GM18502 (cell line): Measurements from ENCODE around the gene VWA8.
"Not testable (repeated sequence)": the region's sequence is repeated elsewhere in the genome, so short reads cannot be mapped to it uniquely, and the experiment has no call there.

Experiments used
- ATAC-seq: cut with Tn5 transposase; IDR thresholded peaks from one replicate; pipeline ENCODE4 v1.9.1; 2021; ENCODE audit warnings: mild to moderate bottlenecking; ENCODE audit not compliant: unreplicated experiment, poor library complexity

Gene VWA8

DNA sequence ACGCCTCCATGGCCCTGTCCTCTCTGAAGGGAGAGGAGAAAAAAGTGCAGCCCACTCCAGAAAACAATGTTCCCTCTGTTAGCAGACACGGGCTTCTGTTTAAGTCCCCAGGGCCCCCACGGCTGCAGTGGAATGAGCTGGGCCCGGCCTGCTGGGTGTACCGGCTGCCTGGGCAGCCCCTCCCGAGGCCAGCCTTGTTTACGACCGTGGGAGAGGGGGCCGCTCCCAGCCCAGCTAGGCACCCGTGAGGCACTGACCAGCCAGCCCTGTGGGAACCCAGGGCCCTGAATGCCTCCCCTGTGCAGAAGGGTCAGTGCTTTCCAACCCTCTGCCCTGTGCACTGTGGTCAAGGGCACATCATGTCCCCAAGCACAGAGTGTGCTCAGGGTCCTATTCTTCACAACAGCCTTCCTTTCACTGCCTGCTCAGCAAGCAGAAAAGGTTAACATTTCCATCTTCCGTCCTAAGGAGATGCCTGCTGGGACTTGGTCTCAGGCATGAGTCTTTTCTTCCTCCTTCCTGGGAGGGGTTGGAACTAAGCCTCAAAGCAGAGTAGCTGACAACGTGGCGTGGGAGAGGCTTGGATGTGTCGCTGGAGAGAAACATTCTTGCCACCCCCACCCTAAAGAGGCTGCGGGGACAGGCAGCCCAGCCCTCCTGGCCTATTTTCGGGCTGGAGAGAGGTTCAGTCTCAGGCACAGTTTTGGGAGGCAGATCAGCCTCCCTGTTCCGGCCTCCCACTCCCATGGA lies 413.5 kb downstream of the VWA8 start:
- no peak for ATAC-seq

GRCh38 chr13:41546372-41547190 lies 414.3 kb downstream of the VWA8 start:
- ATAC-seq = no peak

DNA sequence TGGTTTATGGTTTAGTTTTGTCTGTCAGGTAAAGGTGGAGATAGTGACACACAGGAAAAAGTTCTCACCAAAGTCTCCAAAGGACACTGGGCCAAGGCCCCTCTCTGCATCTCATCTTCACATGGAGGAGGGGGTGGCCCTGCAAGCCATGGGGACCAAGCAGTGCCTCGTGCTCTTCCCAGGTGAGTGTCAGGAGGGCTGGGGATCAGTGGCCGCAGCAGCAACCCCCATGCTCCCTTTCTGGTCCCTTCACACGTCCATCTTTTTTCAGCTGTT lies 415.5 kb downstream of the VWA8 start:
- no peak for ATAC-seq

DNA sequence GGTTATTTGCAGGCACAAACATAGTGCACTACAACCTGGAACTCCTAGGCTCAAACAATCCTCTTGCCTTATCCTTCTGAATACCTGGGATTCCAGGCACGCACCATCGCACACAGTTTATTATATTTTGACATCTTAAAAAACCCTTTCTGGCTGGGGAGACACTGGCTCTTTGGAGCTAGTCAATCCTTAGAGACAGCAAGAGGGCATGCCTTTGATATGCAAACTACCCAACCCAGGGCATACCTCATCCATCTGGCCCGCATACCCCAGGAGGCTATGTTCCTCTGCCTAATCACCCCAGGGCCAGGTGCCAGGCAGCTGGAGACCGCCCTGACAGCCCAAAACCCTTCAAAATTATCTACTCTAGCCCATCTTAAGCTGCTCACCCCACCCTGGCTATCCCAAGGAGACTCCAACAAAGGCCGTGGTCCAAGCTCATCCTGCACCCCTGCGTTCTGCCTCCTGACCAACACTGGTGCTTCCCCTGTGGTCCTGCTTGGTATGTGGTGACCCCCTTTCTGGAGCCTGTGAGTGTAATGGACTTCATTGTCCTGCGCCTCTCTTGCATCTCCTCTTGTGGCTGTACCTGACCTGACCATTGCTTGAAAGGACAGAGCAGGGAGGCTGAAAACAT lies 417.1 kb downstream of the VWA8 start:
- ATAC-seq = no peak

DNA sequence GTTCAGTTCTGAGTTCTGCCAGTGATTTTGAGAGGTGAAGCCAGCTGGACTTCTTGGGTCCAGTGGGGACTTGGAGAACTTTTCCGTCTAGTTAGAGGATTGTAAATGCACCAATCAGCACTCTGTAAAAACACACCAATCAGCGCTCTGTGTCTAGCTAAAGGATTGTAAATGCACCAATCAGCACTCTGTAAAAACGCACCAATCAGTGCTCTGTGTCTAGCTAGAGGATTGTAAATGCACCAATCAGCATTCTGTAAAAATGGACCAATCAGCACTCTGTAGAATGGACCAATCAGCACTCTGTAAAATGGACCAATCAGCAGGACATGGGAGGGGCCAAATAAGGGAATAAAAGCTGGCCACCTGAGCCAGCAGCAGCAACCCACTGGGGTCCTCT lies 418.1 kb downstream of the VWA8 start:
- ATAC-seq = not testable (repeated sequence)

DNA sequence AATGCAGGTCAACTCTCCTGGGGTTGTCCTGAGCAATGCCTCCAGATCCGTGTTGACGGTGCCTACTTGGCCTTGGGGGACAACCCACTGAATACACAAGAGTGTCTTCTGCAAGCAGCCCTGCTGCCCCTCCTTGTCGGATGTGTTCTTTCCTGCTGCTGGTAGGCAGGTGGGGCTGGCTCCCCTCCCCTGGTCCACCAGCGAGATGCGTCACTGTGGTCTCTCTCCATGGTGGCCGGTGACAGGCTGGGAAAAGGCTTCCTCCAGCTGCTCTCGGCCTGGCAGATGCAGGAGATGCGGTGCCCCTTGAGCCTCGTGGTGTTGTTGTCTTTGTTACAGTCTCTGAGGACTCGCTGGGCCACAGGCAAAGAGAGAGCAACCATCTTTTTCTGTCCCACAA lies 418.6 kb downstream of the VWA8 start:
- ATAC-seq = no peak

DNA sequence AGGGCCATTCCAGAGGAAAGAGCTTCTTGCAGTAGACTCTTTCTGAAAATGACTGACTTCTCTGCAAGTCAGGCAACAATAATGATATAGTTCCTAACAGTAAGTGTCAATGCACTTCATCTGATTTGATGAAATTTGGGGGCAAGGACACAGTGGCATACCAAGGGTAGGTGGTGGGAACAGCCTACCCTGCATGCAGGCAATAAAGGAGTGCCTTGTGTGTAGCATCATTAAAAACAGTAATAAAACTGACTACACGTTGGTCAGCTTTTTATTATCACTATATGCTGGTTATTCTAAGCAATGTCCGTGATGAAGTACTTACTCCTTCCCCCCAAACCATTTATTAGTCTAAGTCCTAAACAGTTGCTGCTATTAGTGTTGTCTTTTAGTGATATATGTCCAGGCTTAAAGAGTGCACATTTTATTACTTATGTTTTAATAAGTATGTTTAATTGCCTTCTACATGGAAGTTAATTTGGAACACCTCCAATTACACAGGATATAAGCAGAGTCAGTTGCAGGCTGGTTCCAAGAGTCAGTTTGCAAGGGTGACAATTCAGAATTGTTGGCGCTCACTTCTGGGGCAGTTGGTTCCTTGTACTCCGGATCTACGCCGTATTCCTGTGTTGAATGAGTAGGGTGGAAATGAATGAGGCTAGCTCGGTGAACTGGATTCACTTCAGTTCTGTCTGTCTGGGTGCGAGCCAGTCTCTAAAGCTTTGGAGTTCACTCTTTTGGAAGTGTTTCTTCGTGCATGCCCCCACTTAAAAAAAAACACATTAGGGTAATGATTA lies 419.6 kb downstream of the VWA8 start:
- no peak for ATAC-seq

DNA sequence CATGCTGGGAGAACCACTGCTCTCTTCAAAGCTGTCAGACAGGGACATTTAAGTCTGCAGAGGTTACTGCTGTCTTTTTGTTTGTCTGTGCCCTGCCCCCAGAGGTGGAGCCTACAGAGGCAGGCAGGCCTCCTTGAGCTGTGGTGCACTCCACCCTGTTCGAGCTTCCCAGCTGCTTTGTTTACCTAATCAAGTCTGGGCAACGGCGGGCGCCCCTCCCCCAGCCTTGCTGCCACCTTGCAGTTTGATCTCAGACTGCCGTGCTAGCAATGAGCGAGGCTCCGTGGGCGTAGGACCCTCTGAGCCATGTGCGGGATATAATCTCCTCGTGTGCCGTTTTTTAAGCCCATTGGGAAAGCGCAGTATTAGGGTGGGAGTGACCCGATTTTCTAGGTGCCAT lies 420.7 kb downstream of the VWA8 start:
- ATAC-seq = not testable (repeated sequence)

DNA sequence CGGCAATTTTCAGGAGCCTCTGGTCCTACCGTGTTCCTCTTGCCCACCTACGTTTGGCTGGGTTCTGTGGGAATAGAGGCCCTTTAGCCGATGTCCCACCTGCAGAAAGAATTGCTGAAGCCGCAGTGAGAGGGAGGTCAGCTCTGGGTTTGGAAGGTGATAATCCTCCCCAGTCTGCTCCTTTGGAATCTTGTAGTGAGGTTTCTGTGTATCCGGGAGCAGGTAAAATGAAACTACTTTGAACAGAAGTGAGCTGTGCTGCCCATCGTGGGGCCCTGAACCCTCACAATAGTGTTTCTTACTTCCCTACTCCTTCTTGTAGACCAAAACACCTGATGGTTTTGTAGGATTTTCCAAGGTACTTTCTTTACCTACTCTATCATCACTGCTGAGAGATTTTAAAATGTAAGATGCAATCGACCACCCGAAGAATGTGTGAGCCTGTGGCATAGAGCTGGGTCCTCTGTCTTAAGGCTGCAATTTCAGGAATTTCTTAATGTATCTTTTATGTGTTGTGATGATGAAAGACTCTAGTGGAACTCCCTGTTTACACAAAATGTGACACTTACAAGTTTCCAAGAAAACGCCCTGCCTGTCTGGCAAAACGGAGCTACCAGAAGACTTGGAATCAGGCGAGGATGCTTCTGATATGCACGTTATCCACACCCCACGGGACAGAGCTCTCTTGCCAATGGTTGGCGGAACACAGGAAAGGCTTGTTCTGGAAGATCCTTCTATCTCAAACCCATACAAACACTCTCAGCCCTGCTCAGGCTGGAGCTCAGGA lies 427.4 kb downstream of the VWA8 start:
- no peak for ATAC-seq

DNA sequence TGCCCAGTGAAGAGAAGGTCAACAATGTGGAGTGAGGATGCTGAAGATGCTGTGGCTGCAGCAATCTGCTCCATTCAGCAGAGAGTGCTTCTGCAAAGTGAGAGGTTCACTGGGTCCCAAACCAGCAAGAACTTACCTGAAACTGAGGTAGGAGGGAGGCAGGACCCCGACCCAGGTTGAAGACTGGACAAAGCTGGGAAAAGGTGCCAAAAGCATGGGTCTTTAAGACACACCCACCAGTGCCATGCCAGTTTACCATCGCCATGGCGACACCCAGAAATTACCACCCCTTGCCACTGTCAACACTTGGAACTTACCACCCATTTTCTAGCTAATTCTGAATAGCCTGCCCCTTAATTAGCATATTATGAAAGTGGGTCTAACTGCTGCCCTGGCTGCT lies 432.9 kb downstream of the VWA8 start:
- no peak for ATAC-seq

DNA sequence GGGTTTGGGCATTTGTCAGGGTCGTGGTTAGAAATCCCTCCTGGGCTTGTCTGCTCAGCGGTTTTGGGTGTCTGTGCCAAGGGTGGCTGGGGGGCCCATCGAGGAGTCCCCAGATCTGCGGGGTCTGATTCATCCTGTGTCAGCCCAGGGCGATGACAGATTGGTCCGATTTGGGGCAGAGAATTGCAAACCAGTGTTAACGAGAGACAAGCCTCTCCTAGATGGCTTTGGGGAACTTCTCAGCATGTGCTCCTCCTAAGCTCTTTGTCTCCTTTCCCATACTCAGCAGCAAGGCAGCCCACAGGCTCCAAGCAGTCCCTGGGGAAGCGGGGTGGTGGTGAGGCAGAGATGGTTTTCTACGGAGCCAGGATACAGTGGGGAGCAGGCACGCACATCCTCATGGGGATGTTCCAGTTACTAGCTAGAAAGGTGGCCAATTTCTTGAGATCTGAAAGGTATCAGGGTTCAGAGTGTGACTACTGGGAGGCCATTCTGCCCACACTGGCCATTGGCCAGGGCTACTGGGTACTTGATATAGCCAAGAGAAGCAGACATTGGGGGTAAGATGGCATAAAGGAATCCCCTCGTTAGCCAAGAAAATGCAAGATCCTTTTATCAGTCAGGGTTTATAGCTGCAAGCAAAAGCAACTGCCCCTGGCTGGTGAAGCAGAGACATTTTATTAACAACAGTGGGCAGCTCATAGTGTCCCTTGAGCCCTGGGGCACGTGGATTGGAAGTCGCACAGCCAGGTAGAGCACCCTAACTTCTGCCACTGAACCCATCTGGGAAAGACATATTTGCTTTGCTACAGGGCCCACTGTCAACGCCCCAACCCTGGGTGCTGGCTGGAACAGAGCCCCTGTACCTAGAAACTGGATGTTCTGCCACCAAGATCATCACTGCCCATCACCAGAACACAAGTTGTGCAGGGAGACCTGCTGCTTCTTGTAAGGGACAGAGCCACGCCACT lies 440.0 kb downstream of the VWA8 start:
- ATAC-seq = no peak

DNA sequence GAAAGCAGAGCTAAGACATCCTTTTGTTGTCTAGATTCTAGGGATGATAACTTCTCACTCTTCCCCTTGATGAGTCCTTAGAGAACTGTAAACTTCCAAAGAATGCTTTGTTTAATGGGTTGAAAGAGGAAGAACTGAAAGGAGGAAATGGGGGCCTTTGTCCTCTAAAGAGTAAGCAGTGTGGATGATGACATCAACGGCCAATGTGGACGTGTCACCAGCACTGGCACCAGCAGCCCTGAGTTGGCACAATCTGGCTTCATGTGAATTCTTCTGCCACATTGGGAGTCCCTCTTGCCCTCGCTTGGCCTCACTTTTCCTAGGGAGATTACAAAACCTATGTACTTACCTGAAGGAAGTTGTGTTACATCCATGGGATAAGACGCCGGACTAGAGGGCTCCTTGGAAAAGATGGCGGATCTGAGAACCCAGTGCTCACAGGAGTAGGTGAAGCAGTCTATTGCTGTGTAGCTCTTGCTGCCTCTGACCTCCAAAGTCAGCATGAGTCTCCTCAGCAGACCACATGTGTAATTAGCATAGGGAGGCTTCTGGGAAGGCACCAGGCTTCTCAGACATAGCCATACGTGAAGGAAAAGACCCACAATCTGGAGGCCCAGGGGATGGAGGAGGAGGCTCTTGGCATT lies 440.8 kb downstream of the VWA8 start:
- ATAC-seq = no peak
